ENCODE data around the gene GIT2.
"Not testable (repeated sequence)": the region's sequence is repeated elsewhere in the genome, so short reads cannot be mapped to it uniquely, and the experiment has no call there.

The GIT2 gene

GRCh38 chr12:109915171-109916040, 80.8 kb downstream of the GIT2 start:
- DNase-seq, result no peak

- DNase-seq, result no peak
Observed at GRCh38 chr12:109914461-109914860, 81.7 kb downstream of the GIT2 start.

- DNase-seq, result no peak
Observed at GRCh38 chr12:109912855-109913321, 83.3 kb downstream of the GIT2 start.

- no peak for DNase-seq
Observed at GRCh38 chr12:109910969-109911348, 85.2 kb downstream of the GIT2 start.

GRCh38 chr12:109910254-109910968, 85.8 kb downstream of the GIT2 start:
- DNase-seq, result no peak

GRCh38 chr12:109905301-109905700, 90.9 kb downstream of the GIT2 start:
- DNase-seq, result no peak

GRCh38 chr12:109902891-109903418, 93.2 kb downstream of the GIT2 start:
- no peak for DNase-seq

- no peak for DNase-seq
Observed at GRCh38 chr12:109900752-109901580, 95.2 kb downstream of the GIT2 start.

- peak; percentile 68 to 71 for DNase-seq
Observed at GRCh38 chr12:109899783-109900751, 96.1 kb downstream of the GIT2 start, which contains the start of gene TCHP. Gene TCHP (plus strand): TSS chr12:109900274. CDS start chr12:109903027, 2,753 bp downstream.

GRCh38 chr12:109899345-109899744, 96.8 kb downstream of the GIT2 start:
- not testable (repeated sequence) for DNase-seq

GRCh38 chr12:109897029-109897428, 99.1 kb downstream of the GIT2 start:
- no peak for DNase-seq

- no peak for DNase-seq
Observed at GRCh38 chr12:109896188-109896587, 100.0 kb downstream of the GIT2 start.

GRCh38 chr12:109894939-109895338, 101.2 kb downstream of the GIT2 start:
- no peak for DNase-seq

GRCh38 chr12:109893261-109893995, 102.7 kb downstream of the GIT2 start:
- no peak for DNase-seq

- no peak for DNase-seq
Observed at GRCh38 chr12:109892748-109893147, 103.4 kb downstream of the GIT2 start.

GRCh38 chr12:109892165-109892715, 103.9 kb downstream of the GIT2 start:
- no peak for DNase-seq

- not testable (repeated sequence) for DNase-seq
Observed at GRCh38 chr12:109891731-109892130, 104.4 kb downstream of the GIT2 start.

- DNase-seq, result no peak
Observed at GRCh38 chr12:109890620-109891170, 105.5 kb downstream of the GIT2 start.

- DNase-seq, result no peak
Observed at GRCh38 chr12:109888179-109889020, 107.8 kb downstream of the GIT2 start.

All from stimulated activated CD4-positive, alpha-beta T cell treated with anti-CD3 and anti-CD28 coated beads, Interleukin-4, amount 100 ng/mL, for 4 hours (primary cell).